Measurements from ENCODE around the gene INPP5J.
"Not testable (repeated sequence)": the region's sequence is repeated elsewhere in the genome, so short reads cannot be mapped to it uniquely, and the experiment has no call there.

INPP5J gene

GRCh38 chr22:31162015-31162765, 39.4 kb downstream of the INPP5J start:
- Histone ChIP-seq H3K79me2 (ENCODE audit: insufficient read depth, low read depth) (peaks cover 20% of the 10 kb centered on the region; the same call in 1 of the 2 replicates), H3K9ac (no peak overlapping the region), H3K4me1 (ENCODE audit: low read depth, poor library complexity, severe bottlenecking) (peaks cover 14% of the 10 kb centered on the region)

GRCh38 chr22:31170971-31171370, 48.2 kb downstream of the INPP5J start:
- Histone ChIP-seq H2AFZ (ENCODE audit: low read depth) (no peak overlapping the region), H4K20me1 (ENCODE audit: insufficient read depth) (no peaks in the 10 kb centered on the region), H3K4me1 (ENCODE audit: low read depth, poor library complexity, severe bottlenecking) (peaks cover 21% of the 10 kb centered on the region), H3K4me2 (no peak overlapping the region), H3K4me3 (IDR thresholded peaks at IDR 0.05; ENCODE audit: insufficient read depth, low read depth, low read length) (no peak overlapping the region), H3K27me3 (ENCODE audit: insufficient read depth, low read depth) (no peaks in the 10 kb centered on the region), H3K27ac (no peak overlapping the region), H3K79me2 (ENCODE audit: insufficient read depth, low read depth) (peaks cover 13% of the 10 kb centered on the region; the same call in 1 of the 2 replicates), H3K36me3 (ENCODE audit: insufficient read depth) (no peaks in the 10 kb centered on the region), H3K9ac (no peak overlapping the region)
- no peak for TF ChIP-seq CTCF (conservative IDR thresholded peaks at IDR 0.05; ENCODE audit: low read depth, low read length)

More at GRCh38 chr22:31162015-31162765, 39.4 kb downstream of the INPP5J start:
- TF ChIP-seq CTCF (conservative IDR thresholded peaks at IDR 0.05; ENCODE audit: low read depth, low read length): no peak
- H3K4me3 ChIP-seq (IDR thresholded peaks at IDR 0.05; ENCODE audit: insufficient read depth, low read depth, low read length): no peak overlapping the region
- H3K4me2 ChIP-seq: no peak overlapping the region
- H3K36me3 ChIP-seq (ENCODE audit: insufficient read depth): no peaks in the 10 kb centered on the region
- no peak overlapping the region for H2AFZ ChIP-seq (ENCODE audit: low read depth)
- no peaks in the 10 kb centered on the region; the same call in 1 of the 2 replicates for H3K27me3 ChIP-seq (ENCODE audit: insufficient read depth, low read depth)
- no peak overlapping the region for H3K27ac ChIP-seq
- H4K20me1 ChIP-seq (ENCODE audit: insufficient read depth): no peaks in the 10 kb centered on the region

GRCh38 chr22:31171734-31172133, 49.0 kb downstream of the INPP5J start:
- not testable (repeated sequence) for H4K20me1 ChIP-seq (ENCODE audit: insufficient read depth); H3K4me3 ChIP-seq (IDR thresholded peaks at IDR 0.05; ENCODE audit: insufficient read depth, low read depth, low read length); H3K9ac ChIP-seq; H3K27me3 ChIP-seq (ENCODE audit: insufficient read depth, low read depth); H3K36me3 ChIP-seq (ENCODE audit: insufficient read depth); H3K27ac ChIP-seq; H2AFZ ChIP-seq (ENCODE audit: low read depth); H3K4me2 ChIP-seq
- peaks cover 21% of the 10 kb centered on the region for H3K4me1 ChIP-seq (ENCODE audit: low read depth, poor library complexity, severe bottlenecking)
- H3K79me2 ChIP-seq (ENCODE audit: insufficient read depth, low read depth): peaks cover 14% of the 10 kb centered on the region; the same call in 1 of the 2 replicates

GRCh38 chr22:31173386-31174145, 50.8 kb downstream of the INPP5J start:
- H3K4me2 ChIP-seq: no peak overlapping the region
- H3K79me2 ChIP-seq (ENCODE audit: insufficient read depth, low read depth): peaks cover 14% of the 10 kb centered on the region; the same call in 1 of the 2 replicates

More at GRCh38 chr22:31173386-31174145, 50.8 kb downstream of the INPP5J start:
- Histone ChIP-seq H3K27me3 (ENCODE audit: insufficient read depth, low read depth) (no peaks in the 10 kb centered on the region), H3K27ac (no peak overlapping the region), H3K4me3 (IDR thresholded peaks at IDR 0.05; ENCODE audit: insufficient read depth, low read depth, low read length) (no peak overlapping the region), H4K20me1 (ENCODE audit: insufficient read depth) (no peaks in the 10 kb centered on the region), H2AFZ (ENCODE audit: low read depth) (no peak overlapping the region), H3K9ac (no peak overlapping the region), H3K36me3 (ENCODE audit: insufficient read depth) (no peaks in the 10 kb centered on the region), H3K4me1 (ENCODE audit: low read depth, poor library complexity, severe bottlenecking) (peaks cover 21% of the 10 kb centered on the region)
- no peak for TF ChIP-seq CTCF (conservative IDR thresholded peaks at IDR 0.05; ENCODE audit: low read depth, low read length)
